ENCODE data around the gene SYNJ2. TPM values are rescaled to one million over a fixed set of nuclear protein-coding genes. Genes with fewer than 3 reads are reported as not detected.

SYNJ2 gene
- total RNA-seq, 1 donor from 2014 or later: 42.7 TPM

- H3K4me1 Mint-ChIP-seq: peaks cover 16% of the 10 kb centered on the region
- no peak for TF ChIP-seq CTCF (IDR thresholded peaks at IDR 0.05; ENCODE audit: unreplicated experiment)
- H3K36me3 Mint-ChIP-seq: peaks cover 33% of the 10 kb centered on the region
- H3K9me3 Mint-ChIP-seq: peaks cover 6% of the 10 kb centered on the region
- no peak overlapping the region for H3K27ac Mint-ChIP-seq
- H3K4me3 Mint-ChIP-seq: no peak overlapping the region
- H3K27me3 Mint-ChIP-seq (ENCODE audit: low read depth): no peaks in the 10 kb centered on the region
- no peak for DNase-seq (ENCODE audit: low spot score in 2 of 2, unreplicated experiment in 2 of 2)
These were observed 52.4 kb downstream of the SYNJ2 start for GRCh38 chr6:158033751-158034702.

GRCh38 chr6:158036261-158036660 is 54.6 kb downstream of the SYNJ2 start:
- TF ChIP-seq CTCF (IDR thresholded peaks at IDR 0.05; ENCODE audit: unreplicated experiment): no peak
- H3K36me3 Mint-ChIP-seq: peaks cover 27% of the 10 kb centered on the region
- H3K4me3 Mint-ChIP-seq: no peak overlapping the region
- no peaks in the 10 kb centered on the region for H3K27me3 Mint-ChIP-seq (ENCODE audit: low read depth)
- H3K27ac Mint-ChIP-seq: no peak overlapping the region
- peaks cover 6% of the 10 kb centered on the region for H3K9me3 Mint-ChIP-seq
- no peak for DNase-seq (ENCODE audit: low spot score in 2 of 2, unreplicated experiment in 2 of 2)
- peaks cover 34% of the 10 kb centered on the region for H3K4me1 Mint-ChIP-seq

DNA sequence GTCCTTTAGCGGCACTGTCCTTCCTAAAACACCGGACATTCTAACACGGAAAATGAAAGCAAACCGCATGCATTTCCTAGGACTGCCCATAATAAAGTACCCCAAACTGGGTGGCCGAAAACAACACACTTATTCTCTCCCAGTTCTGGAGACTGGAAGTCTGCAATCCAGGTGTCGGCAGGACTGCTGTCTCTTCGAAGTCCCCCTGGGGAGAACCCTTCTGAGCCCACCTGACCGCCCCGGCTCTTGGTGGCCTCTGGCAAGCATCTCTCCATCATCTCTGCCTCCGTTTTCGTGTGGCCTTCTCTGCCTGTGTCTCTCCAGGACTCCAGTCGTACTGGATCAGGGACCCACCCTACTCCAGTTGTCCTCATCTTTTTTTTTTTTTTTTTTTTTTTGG is 55.4 kb downstream of the SYNJ2 start:
- no peak for TF ChIP-seq CTCF (IDR thresholded peaks at IDR 0.05; ENCODE audit: unreplicated experiment)
- no peak overlapping the region for H3K27ac Mint-ChIP-seq
- H3K36me3 Mint-ChIP-seq: peaks cover 25% of the 10 kb centered on the region
- peaks cover 34% of the 10 kb centered on the region for H3K4me1 Mint-ChIP-seq
- DNase-seq (ENCODE audit: low spot score in 2 of 2, unreplicated experiment in 2 of 2): no peak
- H3K9me3 Mint-ChIP-seq: peaks cover 6% of the 10 kb centered on the region
- no peaks in the 10 kb centered on the region for H3K27me3 Mint-ChIP-seq (ENCODE audit: low read depth)
- H3K4me3 Mint-ChIP-seq: no peak overlapping the region

DNA sequence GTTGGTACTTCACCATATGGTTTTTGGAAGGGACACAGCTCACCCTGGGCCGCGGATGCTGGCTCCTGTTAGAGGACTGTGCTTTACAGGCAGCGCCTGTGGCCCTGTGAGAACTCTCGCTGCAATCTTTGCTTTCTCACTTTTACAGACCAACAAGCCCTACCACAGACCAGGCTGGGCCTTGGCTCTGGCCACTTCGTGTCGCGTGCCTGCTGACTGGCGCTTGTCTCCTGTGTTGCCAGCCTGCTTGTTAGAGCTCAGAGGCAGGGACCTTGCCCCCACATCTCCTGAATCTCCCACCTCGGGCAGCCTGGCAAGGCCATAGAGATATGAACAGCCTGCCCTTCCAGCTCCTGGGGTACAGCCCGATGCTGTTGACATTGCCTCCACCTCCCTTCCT is 56.1 kb downstream of the SYNJ2 start:
- H3K4me3 Mint-ChIP-seq: no peak overlapping the region

More for the DNA sequence above, 56.1 kb downstream of the SYNJ2 start:
- Mint-ChIP-seq H3K27me3 (ENCODE audit: low read depth) (no peaks in the 10 kb centered on the region), H3K4me1 (peaks cover 41% of the 10 kb centered on the region), H3K27ac (no peak overlapping the region), H3K9me3 (peaks cover 6% of the 10 kb centered on the region), H3K36me3 (peaks cover 25% of the 10 kb centered on the region)
- TF ChIP-seq CTCF (IDR thresholded peaks at IDR 0.05; ENCODE audit: unreplicated experiment): no peak
- no peak for DNase-seq (ENCODE audit: low spot score in 2 of 2, unreplicated experiment in 2 of 2)

Measured in mesothelial cell of epicardium (in vitro differentiated cells).